Measurements from ENCODE around the gene DCAF15.

DNA sequence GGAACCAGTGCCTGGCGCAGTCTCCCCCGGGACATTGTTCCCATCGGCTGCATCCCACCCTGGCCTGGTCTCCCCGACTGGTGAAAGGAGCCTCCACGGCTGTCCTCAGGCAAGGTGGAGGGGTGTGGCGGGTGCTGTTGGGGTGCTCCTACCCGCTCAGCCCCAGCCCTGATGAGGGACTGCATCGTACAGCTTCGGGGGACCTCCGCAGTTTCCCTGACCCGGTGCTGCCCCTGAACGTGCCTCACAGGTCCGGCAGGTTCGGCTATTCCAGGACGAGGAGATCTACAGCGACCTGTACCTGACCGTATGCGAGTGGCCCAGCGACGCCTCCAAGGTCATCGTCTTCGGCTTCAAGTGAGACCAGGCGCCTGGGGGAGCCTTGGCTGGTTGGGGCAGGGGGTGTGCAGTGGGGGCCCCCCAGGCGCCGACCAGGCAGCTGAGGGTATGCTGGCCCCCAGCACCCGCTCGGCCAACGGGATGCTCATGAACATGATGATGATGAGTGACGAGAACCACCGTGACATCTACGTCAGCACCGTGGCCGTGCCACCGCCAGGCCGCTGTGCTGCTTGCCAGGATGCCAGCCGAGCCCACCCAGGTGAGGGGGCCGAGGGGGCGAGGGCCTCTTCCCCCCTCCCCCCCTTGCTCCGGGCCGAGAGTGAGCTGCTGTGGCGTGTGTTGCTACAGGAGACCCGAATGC lies 3.5 kb downstream of the DCAF15 start:
- TF ChIP-seq POLR2A (IDR thresholded peaks at IDR 0.05) (no peak), CTCF (IDR thresholded peaks at IDR 0.05 in 4 of 5, conservative IDR thresholded peaks at IDR 0.05 in 1 of 5) (no peak)
